Left lobe of liver (tissue), 2 donors: ENCODE measurements around the gene SYTL3. TPM values are rescaled to one million over a fixed set of nuclear protein-coding genes. Genes with fewer than 3 reads are reported as not detected.
A peak's percentile ranks its signal among the peaks of the same experiment; 100 is the strongest.
"Not testable (repeated sequence)": the region's sequence is repeated elsewhere in the genome, so short reads cannot be mapped to it uniquely, and the experiment has no call there.

Source experiments
- ATAC-seq: fragments of 200-7000 bp; cut with Tn5 transposase; one replicate; pipeline ENCODE4 v1.9.1; 2020; ENCODE audit warnings: mild to moderate bottlenecking, moderate library complexity
- DNase-seq: peaks from one replicate; pipeline ENCODE4 v3.0.0-alpha.2; 2020; ENCODE audit warnings: low spot score
- total RNA-seq: library from RNA; stranded (reverse); gene quantifications from one replicate; pipeline ENCODE4 v1.2.1, GENCODE V29; 2021
- donor health status: DM: no; HTN: no; CAD: no; lungs with moderate emphysema.
- donor health status: DM: no; HTN: yes; CAD: no.

Gene SYTL3
- total RNA-seq, 1 donor from 2014 or later: 0.43 TPM

- no peak for ATAC-seq
- DNase-seq: peak; percentile 15
Observed at GRCh38 chr6:158686311-158686710, 36.5 kb downstream of the SYTL3 start.

GRCh38 chr6:158686791-158687381 lies 37.0 kb downstream of the SYTL3 start:
- ATAC-seq: no peak
- peak; percentile 33 for DNase-seq

DNA sequence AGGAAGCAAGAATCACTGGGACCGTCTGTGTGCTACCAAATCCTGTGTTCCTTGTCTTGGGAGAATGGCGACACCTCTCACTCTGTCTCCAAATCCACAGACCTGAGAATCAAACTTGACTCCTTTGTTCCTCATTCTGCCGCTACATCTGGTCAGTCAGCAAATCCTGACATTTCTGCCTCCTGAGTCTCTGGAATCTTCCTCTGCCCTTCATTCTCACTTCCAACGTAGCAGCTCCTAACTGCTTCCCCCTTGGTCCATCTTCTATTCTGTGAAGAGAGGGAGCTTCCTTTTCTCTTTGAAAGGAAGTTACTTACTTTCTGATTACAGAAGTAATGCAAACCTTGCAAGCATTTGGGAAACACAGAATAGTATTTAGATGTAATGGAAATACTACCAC lies 37.7 kb downstream of the SYTL3 start:
- ATAC-seq (no peak), DNase-seq (peak; percentile 24)

DNA sequence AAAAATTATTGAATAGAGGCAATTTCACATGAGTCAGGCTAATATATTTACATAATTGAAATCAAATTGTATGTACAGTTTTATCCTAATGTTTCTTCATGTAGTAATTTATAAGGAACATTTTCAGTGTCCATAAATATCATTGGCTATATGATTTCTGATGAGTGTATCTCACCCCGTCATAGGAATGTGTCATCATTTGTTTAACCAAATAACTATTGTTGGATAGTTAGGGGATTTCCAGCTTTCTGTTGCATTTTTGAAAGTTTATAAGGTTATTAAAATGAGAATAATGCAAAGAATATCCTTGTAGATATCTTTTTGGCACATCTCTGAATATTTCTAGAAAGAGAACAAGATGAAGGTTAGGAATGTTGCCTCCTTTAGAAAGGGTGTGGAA lies 39.0 kb downstream of the SYTL3 start:
- no peak for DNase-seq
- no peak for ATAC-seq

DNA sequence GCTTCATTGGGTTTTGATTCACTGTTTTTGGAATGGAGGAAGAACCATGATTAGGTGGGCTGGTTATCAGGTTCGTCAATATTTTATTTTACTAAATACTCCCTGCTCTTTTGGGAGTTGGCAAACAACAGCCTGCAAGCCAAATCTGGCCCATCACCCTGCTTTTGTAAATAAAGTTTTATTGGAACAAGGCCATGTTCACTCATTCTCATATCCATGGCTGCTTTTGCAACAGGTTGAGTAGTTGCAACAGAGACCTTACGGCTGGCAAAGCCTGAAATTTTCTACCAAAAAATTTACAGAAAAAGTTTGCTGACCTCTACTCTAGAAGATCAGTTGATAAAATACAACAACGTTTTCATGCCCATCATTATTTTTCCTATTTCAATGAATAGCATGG lies 45.1 kb downstream of the SYTL3 start:
- ATAC-seq (peak; percentile 44), DNase-seq (peak; percentile 37)

- peak; percentile 6 for DNase-seq
Observed at GRCh38 chr6:158697811-158698210, 48.0 kb downstream of the SYTL3 start.

GRCh38 chr6:158698931-158699330 lies 49.1 kb downstream of the SYTL3 start:
- DNase-seq: peak; percentile 33
- ATAC-seq: no peak

More at GRCh38 chr6:158697811-158698210, 48.0 kb downstream of the SYTL3 start:
- ATAC-seq: no peak

DNA sequence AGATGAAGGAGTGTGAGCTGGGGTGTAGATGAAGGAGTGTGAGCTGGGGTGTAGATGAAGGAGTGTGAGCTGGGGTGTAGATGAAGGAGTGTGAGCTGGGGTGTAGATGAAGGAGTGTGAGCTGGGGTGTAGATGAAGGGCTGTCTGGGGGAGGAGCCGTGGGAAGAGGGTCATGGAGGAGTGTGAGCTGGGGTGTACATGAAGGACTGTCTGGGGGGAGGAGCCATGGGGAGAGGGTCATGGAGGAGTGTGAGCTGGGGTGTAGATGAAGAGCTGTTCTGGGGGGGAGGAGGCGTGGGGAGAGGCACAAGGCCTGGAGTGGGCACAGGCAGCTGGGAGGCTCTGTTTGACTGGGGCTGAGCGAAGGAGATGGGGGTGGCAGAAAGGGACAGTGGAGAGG lies 51.4 kb downstream of the SYTL3 start:
- not testable (repeated sequence) for ATAC-seq, DNase-seq

DNA sequence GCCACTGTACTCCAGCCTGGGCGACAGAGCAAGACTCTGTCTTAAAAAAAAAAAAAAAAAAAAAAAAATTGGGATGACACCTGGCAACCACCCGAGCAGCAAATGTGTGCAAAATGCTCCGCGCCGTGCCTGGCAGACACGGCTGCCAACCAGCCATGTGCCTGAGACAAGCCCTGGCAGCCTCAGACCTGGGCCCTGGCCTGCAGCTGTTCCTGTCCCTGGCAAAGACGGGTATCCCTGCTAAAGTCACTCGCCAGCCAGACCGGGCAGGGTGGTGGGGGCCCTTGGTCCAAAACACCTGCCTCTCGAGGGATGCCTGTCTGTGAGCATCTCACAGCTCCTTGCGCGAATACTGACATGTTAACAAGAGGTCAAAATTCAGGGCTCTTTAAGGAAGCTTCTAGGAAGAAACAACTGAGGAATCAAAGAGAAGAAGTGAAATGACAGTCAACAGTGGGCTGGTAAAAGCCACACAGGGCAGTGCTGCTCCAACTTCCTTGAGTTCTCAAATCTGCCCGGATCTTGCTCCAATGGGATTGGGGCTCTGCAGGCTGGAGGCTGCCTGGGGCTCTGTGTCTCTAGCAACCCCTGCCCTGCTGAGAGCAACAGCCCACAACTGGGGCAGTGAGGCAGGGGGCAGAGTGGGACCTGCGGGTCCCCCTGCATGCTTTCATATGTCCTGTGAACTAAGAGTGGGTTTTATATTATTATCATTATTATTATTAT lies 53.4 kb downstream of the SYTL3 start:
- DNase-seq: peak; percentile 44
- no peak for ATAC-seq

DNA sequence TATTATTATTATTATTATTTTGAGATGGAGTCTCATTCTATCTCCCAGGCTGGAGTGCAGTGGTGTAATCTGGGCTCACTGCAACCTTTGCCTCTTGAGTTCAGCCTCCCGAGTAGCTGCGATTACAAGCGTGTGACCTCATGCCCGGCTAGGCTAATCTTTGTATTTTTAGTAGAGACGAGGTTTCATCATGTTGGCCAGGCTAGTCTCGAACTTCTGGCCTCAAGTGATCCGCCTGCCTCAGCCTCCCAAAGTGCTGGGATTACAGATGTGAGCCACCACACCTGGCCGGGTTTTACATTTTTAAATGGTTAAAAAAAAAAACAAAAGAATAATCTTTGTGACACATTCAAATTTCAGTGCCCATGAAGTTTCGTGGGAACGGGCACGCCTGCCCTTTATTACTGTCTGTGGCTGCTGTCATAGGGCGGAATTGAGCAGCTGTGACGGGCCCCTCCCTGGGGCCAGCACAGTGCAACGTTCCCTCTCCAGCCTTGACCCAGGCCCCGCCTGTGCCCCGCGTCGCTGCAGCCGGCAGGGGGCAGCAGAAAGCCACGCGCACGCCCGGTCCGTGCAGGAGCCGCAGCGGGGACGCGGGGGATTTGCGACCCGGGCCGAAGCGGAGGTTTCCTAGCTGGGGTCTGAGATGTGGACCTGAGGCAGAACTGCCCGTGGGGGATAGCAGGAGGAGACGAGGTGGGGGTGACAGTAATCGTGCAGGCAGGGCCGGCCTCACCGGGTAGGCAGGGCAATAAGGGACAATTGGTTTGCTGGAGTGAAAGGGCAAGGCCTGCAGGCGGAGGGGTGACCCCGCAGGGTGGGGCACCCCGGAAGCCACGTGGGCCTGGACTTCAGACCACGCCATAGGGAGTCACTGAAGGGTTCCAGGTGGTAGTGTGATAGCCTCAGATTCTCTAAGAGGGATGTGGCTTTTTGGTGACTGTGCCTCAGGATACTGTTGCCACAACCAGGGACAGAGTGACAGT lies 54.3 kb downstream of the SYTL3 start:
- ATAC-seq: peak; percentile 97

GRCh38 chr6:158705386-158706126 lies 55.7 kb downstream of the SYTL3 start:
- ATAC-seq (no peak), DNase-seq (peak; percentile 42)

More for the DNA sequence above, 54.3 kb downstream of the SYTL3 start:
- peak; percentile 83 for DNase-seq

DNA sequence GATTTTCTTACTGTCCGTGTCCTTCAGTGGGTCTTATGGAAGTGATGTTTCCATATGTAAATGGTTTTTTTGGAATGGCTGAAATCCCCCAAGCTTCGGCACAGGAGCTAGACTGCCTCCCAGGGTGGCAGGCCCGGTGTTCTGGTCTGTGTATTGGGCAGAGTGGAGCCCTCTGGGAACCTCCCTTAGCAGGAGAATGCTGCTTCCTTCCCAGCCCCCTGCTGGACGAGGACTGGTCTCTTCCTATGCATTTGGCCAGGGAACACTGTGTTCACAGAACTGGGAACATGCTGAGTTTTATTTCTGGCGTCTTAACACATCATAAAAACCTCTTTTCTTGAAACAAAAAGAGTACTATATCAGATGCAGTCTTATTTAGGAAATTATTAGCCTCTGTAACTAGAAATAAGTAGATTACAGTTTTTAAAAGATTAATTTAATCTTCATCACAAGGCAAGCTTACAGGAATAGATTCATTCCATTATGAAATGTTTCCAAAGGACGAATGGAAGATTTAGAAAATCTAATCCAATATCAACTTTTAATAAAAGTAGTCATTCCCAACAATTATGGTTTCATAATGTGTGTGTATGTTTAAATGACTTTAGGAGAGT lies 56.6 kb downstream of the SYTL3 start:
- DNase-seq (no peak), ATAC-seq (peak; percentile 40)

DNA sequence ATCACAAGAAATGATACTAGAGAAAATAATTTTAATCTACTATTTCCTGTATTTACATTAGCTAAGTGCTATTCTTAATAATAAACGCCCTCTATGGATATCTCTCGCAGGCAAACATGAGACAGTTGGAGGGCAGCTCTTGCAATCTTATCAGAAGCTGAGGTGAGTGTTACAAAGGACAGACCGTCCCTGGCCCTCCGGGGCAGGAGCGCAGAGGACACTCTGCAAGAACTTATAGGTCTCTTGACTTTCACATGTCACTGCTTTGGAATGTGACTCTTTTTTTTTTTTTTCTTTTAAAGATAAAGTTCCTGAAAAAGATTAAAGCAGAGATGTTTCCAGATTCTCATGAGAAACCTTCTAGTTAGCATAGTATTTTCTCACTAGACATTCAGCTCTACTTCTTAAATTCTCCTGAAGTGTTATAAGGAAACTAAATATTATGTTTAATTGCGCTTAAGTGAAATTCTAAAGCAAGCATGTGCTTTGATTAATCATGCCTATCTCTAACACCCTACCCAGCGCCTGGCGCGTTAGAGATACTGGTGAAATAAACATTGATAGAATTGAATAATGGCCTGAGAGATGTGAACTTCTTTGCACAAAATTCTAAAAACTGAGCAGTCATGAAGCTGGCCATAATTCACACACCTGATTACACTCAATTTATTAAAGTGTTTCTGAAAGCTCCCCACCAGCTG lies 57.4 kb downstream of the SYTL3 start:
- DNase-seq: no peak
- no peak for ATAC-seq

- DNase-seq: no peak
- no peak for ATAC-seq
Observed at GRCh38 chr6:158707821-158708195, 58.0 kb downstream of the SYTL3 start.

GRCh38 chr6:158708239-158708638 lies 58.4 kb downstream of the SYTL3 start:
- ATAC-seq: no peak

GRCh38 chr6:158709809-158710208 lies 60.0 kb downstream of the SYTL3 start:
- ATAC-seq: no peak
- DNase-seq: no peak

More at GRCh38 chr6:158708239-158708638, 58.4 kb downstream of the SYTL3 start:
- DNase-seq: no peak

DNA sequence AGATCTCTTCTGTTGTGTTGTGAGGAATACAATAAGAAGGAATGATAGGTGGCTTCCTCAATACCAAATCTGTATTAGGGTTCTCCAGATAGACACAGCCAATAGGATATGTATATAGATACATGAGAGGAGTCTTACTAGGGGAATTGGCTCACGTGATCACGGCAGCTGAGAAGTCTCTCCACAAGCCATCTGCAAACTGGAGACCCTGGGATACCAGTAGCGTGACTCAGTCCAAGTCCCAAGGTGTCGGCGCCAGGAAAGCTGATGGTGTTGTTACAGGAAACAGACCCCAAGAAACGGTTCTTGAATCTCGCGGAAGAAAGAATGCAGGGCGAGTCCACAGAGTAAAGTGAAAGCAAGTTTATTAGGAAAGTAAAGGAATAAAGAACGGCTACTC lies 61.4 kb downstream of the SYTL3 start:
- DNase-seq (peak; percentile 28), ATAC-seq (no peak)

DNA sequence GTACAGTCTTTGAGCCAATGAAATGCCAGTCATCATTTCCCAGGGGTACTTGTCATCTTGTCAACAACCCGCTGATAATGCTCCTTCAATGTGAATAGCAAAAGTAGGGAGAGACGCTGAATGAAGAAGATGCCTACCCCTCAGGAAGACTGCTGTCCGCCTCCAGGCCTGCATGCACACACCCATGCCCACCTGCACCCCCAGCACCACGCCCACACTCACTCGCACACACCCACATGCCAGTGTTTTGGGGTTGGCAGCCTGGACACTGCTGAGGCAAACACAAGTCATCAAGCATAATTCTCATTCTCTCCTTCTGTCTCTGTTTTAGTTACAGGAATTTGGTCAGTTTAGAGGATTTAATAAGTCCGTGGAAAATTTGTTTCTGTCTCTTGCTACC lies 63.6 kb downstream of the SYTL3 start:
- ATAC-seq: no peak

DNA sequence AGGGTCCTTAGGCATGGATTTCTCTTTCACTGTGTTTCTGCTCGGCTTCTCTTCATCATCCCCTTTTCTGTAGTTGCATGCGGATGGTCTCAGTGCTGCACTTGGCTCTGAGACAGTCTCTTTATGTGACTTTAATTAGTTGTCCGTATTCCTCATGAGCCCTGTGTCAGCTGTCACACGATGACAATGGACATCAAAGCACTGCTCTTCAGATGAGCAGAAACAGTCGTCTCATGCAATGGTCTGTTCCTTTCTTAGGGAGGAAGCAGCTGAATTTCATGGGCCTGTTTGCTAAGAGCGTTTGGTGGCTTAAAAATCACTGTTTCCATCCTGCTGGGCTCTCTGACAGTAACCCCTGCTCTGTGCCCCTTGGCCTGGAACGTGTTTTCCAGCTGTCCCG lies 64.9 kb downstream of the SYTL3 start:
- ATAC-seq (no peak), DNase-seq (no peak)

More for the DNA sequence above, 63.6 kb downstream of the SYTL3 start:
- DNase-seq: peak; percentile 18
